GM23338 (cell line): Measurements from ENCODE around the gene GALC. TPM values are rescaled to one million over a fixed set of nuclear protein-coding genes. Genes with fewer than 3 reads are reported as not detected.

ENCODE experiments used
- ATAC-seq: fragments of 200-7000 bp; cut with Tn5 transposase; 3 replicates; pipeline ENCODE4 v1.9.1; 2020
- DNase-seq: peaks from one replicate; pipeline ENCODE4 v3.0.0-alpha.2; 2015; ENCODE audit warnings: low spot score
- H2AFZ ChIP-seq: fragments of 200-600 bp; sonication (generic); 2 replicates; pipeline ENCODE4 v1.8.0; 2016; ENCODE audit warnings: antibody characterized with exemption, mild to moderate bottlenecking, moderate library complexity
- H3F3A ChIP-seq: fragments of 200-600 bp; sonication (generic); replicated peaks from 2 replicates; pipeline ENCODE4 v1.8.0; 2017; ENCODE audit warnings: antibody characterized with exemption, mixed run types, low read depth
- H3K27ac ChIP-seq: fragments of 200-600 bp; sonication (generic); 2 replicates; pipeline ENCODE4 v1.6.1; 2016; ENCODE audit warnings: low read depth
- H3K27me3 ChIP-seq: fragments of 200-600 bp; sonication (generic); 2 replicates; pipeline ENCODE4 v1.8.0; 2016; ENCODE audit warnings: mild to moderate bottlenecking, mixed run types, moderate library complexity; ENCODE audit not compliant: insufficient read depth
- H3K36me3 ChIP-seq: fragments of 200-600 bp; sonication (generic); 2 replicates; pipeline ENCODE4 v1.8.0; 2016; ENCODE audit warnings: mild to moderate bottlenecking; ENCODE audit not compliant: insufficient read depth
- H3K4me1 ChIP-seq: fragments of 200-600 bp; sonication (generic); 2 replicates; pipeline ENCODE4 v1.8.0; 2016; ENCODE audit warnings: mild to moderate bottlenecking, moderate library complexity; ENCODE audit not compliant: insufficient read depth
- H3K4me2 ChIP-seq: fragments of 200-600 bp; sonication (generic); 2 replicates; pipeline ENCODE4 v1.7.1; 2017; ENCODE audit warnings: mixed run types
- H3K4me3 ChIP-seq: fragments of 200-600 bp; sonication (generic); 2 replicates; pipeline ENCODE4 v1.6.1; 2016; ENCODE audit warnings: mixed run types
- H3K79me2 ChIP-seq: fragments of 200-600 bp; sonication (generic); replicated peaks from 2 replicates; pipeline ENCODE4 v1.8.0; 2017; ENCODE audit warnings: mild to moderate bottlenecking; ENCODE audit not compliant: insufficient read depth
- H3K9me2 ChIP-seq: fragments of 200-600 bp; sonication (generic); 2 replicates; pipeline ENCODE4 v1.8.0; 2017; ENCODE audit not compliant: insufficient read depth
- H4K20me1 ChIP-seq: fragments of 200-600 bp; sonication (generic); replicated peaks from 2 replicates; pipeline ENCODE4 v1.8.0; 2017; ENCODE audit warnings: mild to moderate bottlenecking; ENCODE audit not compliant: insufficient read depth
- H3K27ac Mint-ChIP-seq: 2 replicates; pipeline ENCODE4 v1.8.0; 2020; ENCODE audit warnings: inconsistent platforms, mild to moderate bottlenecking, moderate library complexity, mixed read lengths
- H3K27me3 Mint-ChIP-seq: 3 replicates; pipeline ENCODE4 v1.8.0; 2022; ENCODE audit warnings: low read depth, mild to moderate bottlenecking, moderate library complexity, mixed read lengths, inconsistent platforms; ENCODE audit not compliant: insufficient read depth, poor library complexity
- H3K36me3 Mint-ChIP-seq: 3 replicates; pipeline ENCODE4 v1.8.0; 2021; ENCODE audit warnings: low read depth, mild to moderate bottlenecking, inconsistent platforms, moderate library complexity, mixed read lengths
- H3K4me1 Mint-ChIP-seq: 3 replicates; pipeline ENCODE4 v1.8.0; 2020; ENCODE audit warnings: mild to moderate bottlenecking, inconsistent platforms, mixed read lengths
- H3K4me3 Mint-ChIP-seq: 3 replicates; pipeline ENCODE4 v1.8.0; 2021; ENCODE audit warnings: moderate library complexity, mild to moderate bottlenecking, inconsistent platforms, mixed read lengths
- H3K9me3 Mint-ChIP-seq: 3 replicates; pipeline ENCODE4 v1.8.0; 2020; ENCODE audit warnings: moderate library complexity, mild to moderate bottlenecking, inconsistent platforms, mixed read lengths
- CREB1 ChIP-seq: fragments of 250-450 bp; sonication (Bioruptor Pico); IDR thresholded peaks from 2 replicates; pipeline ENCODE4 v1.5.0; 2020; ENCODE audit warnings: low read depth, mild to moderate bottlenecking, moderate library complexity
- CTCF ChIP-seq, 2 experiments: fragments of 200-600 bp in 1 of 2; sonication (generic) in 1 of 2; conservative IDR thresholded peaks; 2 replicates each; pipeline versions ENCODE4 v1.5.1 to v1.6.1; 2016 to 2017; ENCODE audit warnings: antibody characterized with exemption in 2 of 2, low read depth in 2 of 2, mild to moderate bottlenecking in 2 of 2, moderate library complexity in 1 of 2
- EZH2 ChIP-seq: fragments of 200-600 bp; sonication (generic); IDR thresholded peaks from one replicate; pipeline ENCODE4 v1.8.0; 2017; ENCODE audit warnings: antibody characterized with exemption, mild to moderate bottlenecking, low read depth; ENCODE audit not compliant: unreplicated experiment
- EZH2phosphoT487 ChIP-seq: fragments of 200-600 bp; sonication (generic); IDR thresholded peaks from one replicate; pipeline ENCODE4 v1.8.1; 2018; ENCODE audit warnings: antibody characterized with exemption; ENCODE audit not compliant: unreplicated experiment
- JUNB ChIP-seq: IDR thresholded peaks from one replicate; pipeline ENCODE4 v1.6.1; 2016; ENCODE audit warnings: antibody characterized with exemption; ENCODE audit not compliant: unreplicated experiment
- NANOG ChIP-seq: IDR thresholded peaks from 2 replicates; pipeline ENCODE4 v1.6.1; 2016; ENCODE audit warnings: antibody characterized with exemption, borderline replicate concordance
- POLR2AphosphoS5 ChIP-seq: IDR thresholded peaks from 2 replicates; pipeline ENCODE4 v1.6.1; 2016; ENCODE audit warnings: antibody characterized with exemption, low read depth
- STAT1 ChIP-seq: IDR thresholded peaks from one replicate; pipeline ENCODE4 v1.6.1; 2016; ENCODE audit warnings: antibody characterized with exemption; ENCODE audit not compliant: unreplicated experiment
- ZNF114 ChIP-seq: fragments of 250-450 bp; sonication (Bioruptor Pico); IDR thresholded peaks from 2 replicates; pipeline ENCODE4 v1.5.0; 2020; ENCODE audit warnings: mild to moderate bottlenecking, moderate library complexity
- ZNF331 ChIP-seq: fragments of 250-450 bp; sonication (Bioruptor Pico); IDR thresholded peaks from 2 replicates; pipeline ENCODE4 v1.5.0; 2020; ENCODE audit warnings: low read depth, mild to moderate bottlenecking, moderate library complexity
- polyA plus RNA-seq: library from polyadenylated mRNA; unstranded; fragments of >200 nt; fragmentation: Nextera tagmentation; extraction: Ambion mirVana; gene quantifications from 2 replicates; pipeline ENCODE4 v1.2.1, GENCODE V29; 2016
- total RNA-seq: library from RNA; depleted of rRNA; stranded (reverse); fragments of >200 nt; shearing (Covaris generic); gene quantifications from 2 replicates; pipeline ENCODE4 v1.2.3, GENCODE V29; 2014
- TF ChIP-seq, protein P1 (sequence below): IDR thresholded peaks from one replicate; pipeline ENCODE4 v1.6.1; 2018; ENCODE audit warnings: antibody characterized with exemption; ENCODE audit not compliant: unreplicated experiment
- TF ChIP-seq, protein P2 (sequence below): fragments of 250-450 bp; sonication (Bioruptor Pico); IDR thresholded peaks from 2 replicates; pipeline ENCODE4 v1.5.0; 2020; ENCODE audit warnings: mild to moderate bottlenecking, moderate library complexity
- TF ChIP-seq, protein P3 (sequence below): IDR thresholded peaks from 2 replicates; pipeline ENCODE4 v1.6.1; 2016; ENCODE audit warnings: antibody characterized with exemption

GALC gene
- total and polyA plus RNA-seq, 2 experiments from 2014 or later: 3.4 to 12.9 TPM

DNA sequence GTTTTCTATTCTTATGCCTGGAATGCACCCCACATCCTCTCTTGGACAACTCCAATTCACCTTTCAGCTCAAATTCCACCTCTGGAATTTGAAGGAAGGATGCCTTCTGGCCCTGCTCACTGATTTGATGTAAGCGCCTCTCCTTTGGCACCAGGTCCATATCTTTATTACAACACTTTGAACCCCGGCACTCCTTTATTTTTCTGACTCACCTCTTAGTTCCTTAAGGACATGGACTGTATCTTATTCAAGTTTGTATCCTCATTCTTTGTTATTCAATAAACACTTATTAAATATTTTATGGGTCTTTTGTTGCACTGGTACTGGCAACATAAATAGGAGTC, 3.1 kb downstream of the GALC start:
- Mint-ChIP-seq H3K4me3 (no peak overlapping the region), H3K4me1 (peaks cover 16% of the 10 kb centered on the region), H3K27me3 (peaks cover 7% of the 10 kb centered on the region), H3K9me3 (no peaks in the 10 kb centered on the region; the same call in 2 of the 3 replicates), H3K36me3 (no peaks in the 10 kb centered on the region), H3K27ac (no peak overlapping the region)
- Histone ChIP-seq H3K27me3 (no peaks in the 10 kb centered on the region), H3K79me2 (no peaks in the 10 kb centered on the region), H3K4me3 (no peak overlapping the region), H4K20me1 (no peaks in the 10 kb centered on the region), H3F3A (0 out of 2 replicates have a peak, but pooled peaks cover 2% of the 10 kb centered on the region), H3K4me2 (peak overlapping the region; percentile 36; the same call in 1 of the 2 replicates), H3K4me1 (peaks cover 5% of the 10 kb centered on the region; the same call in 1 of the 2 replicates), H3K27ac (no peak overlapping the region), H2AFZ (no peak overlapping the region), H3K36me3 (no peaks in the 10 kb centered on the region), H3K9me2 (no peaks in the 10 kb centered on the region; the same call in 1 of the 2 replicates)
- ATAC-seq (no peak), DNase-seq (peak; percentile 54)
- TF ChIP-seq, protein P1, sequence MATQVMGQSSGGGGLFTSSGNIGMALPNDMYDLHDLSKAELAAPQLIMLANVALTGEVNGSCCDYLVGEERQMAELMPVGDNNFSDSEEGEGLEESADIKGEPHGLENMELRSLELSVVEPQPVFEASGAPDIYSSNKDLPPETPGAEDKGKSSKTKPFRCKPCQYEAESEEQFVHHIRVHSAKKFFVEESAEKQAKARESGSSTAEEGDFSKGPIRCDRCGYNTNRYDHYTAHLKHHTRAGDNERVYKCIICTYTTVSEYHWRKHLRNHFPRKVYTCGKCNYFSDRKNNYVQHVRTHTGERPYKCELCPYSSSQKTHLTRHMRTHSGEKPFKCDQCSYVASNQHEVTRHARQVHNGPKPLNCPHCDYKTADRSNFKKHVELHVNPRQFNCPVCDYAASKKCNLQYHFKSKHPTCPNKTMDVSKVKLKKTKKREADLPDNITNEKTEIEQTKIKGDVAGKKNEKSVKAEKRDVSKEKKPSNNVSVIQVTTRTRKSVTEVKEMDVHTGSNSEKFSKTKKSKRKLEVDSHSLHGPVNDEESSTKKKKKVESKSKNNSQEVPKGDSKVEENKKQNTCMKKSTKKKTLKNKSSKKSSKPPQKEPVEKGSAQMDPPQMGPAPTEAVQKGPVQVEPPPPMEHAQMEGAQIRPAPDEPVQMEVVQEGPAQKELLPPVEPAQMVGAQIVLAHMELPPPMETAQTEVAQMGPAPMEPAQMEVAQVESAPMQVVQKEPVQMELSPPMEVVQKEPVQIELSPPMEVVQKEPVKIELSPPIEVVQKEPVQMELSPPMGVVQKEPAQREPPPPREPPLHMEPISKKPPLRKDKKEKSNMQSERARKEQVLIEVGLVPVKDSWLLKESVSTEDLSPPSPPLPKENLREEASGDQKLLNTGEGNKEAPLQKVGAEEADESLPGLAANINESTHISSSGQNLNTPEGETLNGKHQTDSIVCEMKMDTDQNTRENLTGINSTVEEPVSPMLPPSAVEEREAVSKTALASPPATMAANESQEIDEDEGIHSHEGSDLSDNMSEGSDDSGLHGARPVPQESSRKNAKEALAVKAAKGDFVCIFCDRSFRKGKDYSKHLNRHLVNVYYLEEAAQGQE: no peak
- TF ChIP-seq CTCF (conservative IDR thresholded peaks at IDR 0.05; ENCODE audit: low read depth in 2 of 2): no peak
- TF ChIP-seq ZNF331 (CRISPR knock-in tag): no peak
- no peak for TF ChIP-seq ZNF114 (CRISPR knock-in tag)
- TF ChIP-seq, protein P2, sequence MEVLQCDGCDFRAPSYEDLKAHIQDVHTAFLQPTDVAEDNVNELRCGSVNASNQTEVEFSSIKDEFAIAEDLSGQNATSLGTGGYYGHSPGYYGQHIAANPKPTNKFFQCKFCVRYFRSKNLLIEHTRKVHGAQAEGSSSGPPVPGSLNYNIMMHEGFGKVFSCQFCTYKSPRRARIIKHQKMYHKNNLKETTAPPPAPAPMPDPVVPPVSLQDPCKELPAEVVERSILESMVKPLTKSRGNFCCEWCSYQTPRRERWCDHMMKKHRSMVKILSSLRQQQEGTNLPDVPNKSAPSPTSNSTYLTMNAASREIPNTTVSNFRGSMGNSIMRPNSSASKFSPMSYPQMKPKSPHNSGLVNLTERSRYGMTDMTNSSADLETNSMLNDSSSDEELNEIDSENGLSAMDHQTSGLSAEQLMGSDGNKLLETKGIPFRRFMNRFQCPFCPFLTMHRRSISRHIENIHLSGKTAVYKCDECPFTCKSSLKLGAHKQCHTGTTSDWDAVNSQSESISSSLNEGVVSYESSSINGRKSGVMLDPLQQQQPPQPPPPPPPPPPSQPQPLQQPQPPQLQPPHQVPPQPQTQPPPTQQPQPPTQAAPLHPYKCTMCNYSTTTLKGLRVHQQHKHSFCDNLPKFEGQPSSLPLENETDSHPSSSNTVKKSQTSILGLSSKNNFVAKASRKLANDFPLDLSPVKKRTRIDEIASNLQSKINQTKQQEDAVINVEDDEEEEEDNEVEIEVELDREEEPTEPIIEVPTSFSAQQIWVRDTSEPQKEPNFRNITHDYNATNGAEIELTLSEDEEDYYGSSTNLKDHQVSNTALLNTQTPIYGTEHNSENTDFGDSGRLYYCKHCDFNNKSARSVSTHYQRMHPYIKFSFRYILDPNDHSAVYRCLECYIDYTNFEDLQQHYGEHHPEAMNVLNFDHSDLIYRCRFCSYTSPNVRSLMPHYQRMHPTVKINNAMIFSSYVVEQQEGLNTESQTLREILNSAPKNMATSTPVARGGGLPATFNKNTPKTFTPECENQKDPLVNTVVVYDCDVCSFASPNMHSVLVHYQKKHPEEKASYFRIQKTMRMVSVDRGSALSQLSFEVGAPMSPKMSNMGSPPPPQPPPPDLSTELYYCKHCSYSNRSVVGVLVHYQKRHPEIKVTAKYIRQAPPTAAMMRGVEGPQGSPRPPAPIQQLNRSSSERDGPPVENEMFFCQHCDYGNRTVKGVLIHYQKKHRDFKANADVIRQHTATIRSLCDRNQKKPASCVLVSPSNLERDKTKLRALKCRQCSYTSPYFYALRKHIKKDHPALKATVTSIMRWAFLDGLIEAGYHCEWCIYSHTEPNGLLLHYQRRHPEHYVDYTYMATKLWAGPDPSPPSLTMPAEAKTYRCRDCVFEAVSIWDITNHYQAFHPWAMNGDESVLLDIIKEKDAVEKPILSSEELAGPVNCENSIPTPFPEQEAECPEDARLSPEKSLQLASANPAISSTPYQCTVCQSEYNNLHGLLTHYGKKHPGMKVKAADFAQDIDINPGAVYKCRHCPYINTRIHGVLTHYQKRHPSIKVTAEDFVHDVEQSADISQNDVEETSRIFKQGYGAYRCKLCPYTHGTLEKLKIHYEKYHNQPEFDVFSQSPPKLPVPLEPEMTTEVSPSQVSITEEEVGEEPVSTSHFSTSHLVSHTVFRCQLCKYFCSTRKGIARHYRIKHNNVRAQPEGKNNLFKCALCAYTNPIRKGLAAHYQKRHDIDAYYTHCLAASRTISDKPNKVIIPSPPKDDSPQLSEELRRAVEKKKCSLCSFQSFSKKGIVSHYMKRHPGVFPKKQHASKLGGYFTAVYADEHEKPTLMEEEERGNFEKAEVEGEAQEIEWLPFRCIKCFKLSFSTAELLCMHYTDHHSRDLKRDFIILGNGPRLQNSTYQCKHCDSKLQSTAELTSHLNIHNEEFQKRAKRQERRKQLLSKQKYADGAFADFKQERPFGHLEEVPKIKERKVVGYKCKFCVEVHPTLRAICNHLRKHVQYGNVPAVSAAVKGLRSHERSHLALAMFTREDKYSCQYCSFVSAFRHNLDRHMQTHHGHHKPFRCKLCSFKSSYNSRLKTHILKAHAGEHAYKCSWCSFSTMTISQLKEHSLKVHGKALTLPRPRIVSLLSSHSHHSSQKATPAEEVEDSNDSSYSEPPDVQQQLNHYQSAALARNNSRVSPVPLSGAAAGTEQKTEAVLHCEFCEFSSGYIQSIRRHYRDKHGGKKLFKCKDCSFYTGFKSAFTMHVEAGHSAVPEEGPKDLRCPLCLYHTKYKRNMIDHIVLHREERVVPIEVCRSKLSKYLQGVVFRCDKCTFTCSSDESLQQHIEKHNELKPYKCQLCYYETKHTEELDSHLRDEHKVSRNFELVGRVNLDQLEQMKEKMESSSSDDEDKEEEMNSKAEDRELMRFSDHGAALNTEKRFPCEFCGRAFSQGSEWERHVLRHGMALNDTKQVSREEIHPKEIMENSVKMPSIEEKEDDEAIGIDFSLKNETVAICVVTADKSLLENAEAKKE: no peak
- no peak for TF ChIP-seq EZH2phosphoT487
- TF ChIP-seq, protein P3, sequence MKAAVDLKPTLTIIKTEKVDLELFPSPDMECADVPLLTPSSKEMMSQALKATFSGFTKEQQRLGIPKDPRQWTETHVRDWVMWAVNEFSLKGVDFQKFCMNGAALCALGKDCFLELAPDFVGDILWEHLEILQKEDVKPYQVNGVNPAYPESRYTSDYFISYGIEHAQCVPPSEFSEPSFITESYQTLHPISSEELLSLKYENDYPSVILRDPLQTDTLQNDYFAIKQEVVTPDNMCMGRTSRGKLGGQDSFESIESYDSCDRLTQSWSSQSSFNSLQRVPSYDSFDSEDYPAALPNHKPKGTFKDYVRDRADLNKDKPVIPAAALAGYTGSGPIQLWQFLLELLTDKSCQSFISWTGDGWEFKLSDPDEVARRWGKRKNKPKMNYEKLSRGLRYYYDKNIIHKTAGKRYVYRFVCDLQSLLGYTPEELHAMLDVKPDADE: no peak
- no peak for TF ChIP-seq JUNB
- no peak for TF ChIP-seq EZH2
- no peak for TF ChIP-seq NANOG
- no peak for TF ChIP-seq STAT1
- no peak for TF ChIP-seq CREB1
- TF ChIP-seq POLR2AphosphoS5: no peak
